Parathyroid adenoma (tissue), 2 donors: ENCODE data around the gene MUC6.

ENCODE experiments used
- H2AFZ ChIP-seq: fragments of 300-600 bp; sonication (generic); one replicate; pipeline ENCODE4 v1.7.0; 2017; ENCODE audit warnings: antibody characterized with exemption, mild to moderate bottlenecking
- H3K27ac ChIP-seq: fragments of 300-600 bp; sonication (generic); one replicate; pipeline ENCODE4 v1.7.0; 2017
- H3K27me3 ChIP-seq: fragments of 300-600 bp; sonication (generic); one replicate; pipeline ENCODE4 v1.7.0; 2017; ENCODE audit warnings: low read length; ENCODE audit not compliant: control insufficient read depth, insufficient read depth
- H3K36me3 ChIP-seq: fragments of 300-600 bp; sonication (generic); one replicate; pipeline ENCODE4 v1.7.0; 2017; ENCODE audit warnings: low read length; ENCODE audit not compliant: control insufficient read depth, insufficient read depth
- H3K4me1 ChIP-seq: fragments of 300-600 bp; sonication (generic); one replicate; pipeline ENCODE4 v1.7.0; 2017; ENCODE audit warnings: control low read depth
- H3K4me2 ChIP-seq: fragments of 300-600 bp; sonication (generic); one replicate; pipeline ENCODE4 v1.7.0; 2017; ENCODE audit warnings: low read length
- H3K4me3 ChIP-seq: fragments of 300-600 bp; sonication (generic); one replicate; pipeline ENCODE4 v1.7.0; 2017; ENCODE audit warnings: low read depth, low read length
- H3K79me2 ChIP-seq: fragments of 300-600 bp; sonication (generic); one replicate; pipeline ENCODE4 v1.7.0; 2017; ENCODE audit warnings: control low read depth
- H3K9ac ChIP-seq: fragments of 300-600 bp; sonication (generic); one replicate; pipeline ENCODE4 v1.7.0; 2017; ENCODE audit warnings: mild to moderate bottlenecking
- H3K9me3 ChIP-seq: fragments of 300-600 bp; sonication (generic); one replicate; pipeline ENCODE4 v1.7.0; 2017; ENCODE audit warnings: low read length; ENCODE audit not compliant: control insufficient read depth
- CTCF ChIP-seq: fragments of 300-600 bp; sonication (generic); IDR thresholded peaks from one replicate; pipeline ENCODE4 v1.7.0; 2017; ENCODE audit warnings: antibody characterized with exemption, mild to moderate bottlenecking
- donor health status: primary hyperparathyroidism.

MUC6 gene

GRCh38 chr11:1036303-1036923 is at the start of gene MUC6:
Gene MUC6 (minus strand): TSS chr11:1036718. CDS start chr11:1036655, 63 bp downstream.
- no peak within 1 kb of the TSS for H3K4me3 ChIP-seq
- H3K27ac ChIP-seq: no peak within 1 kb of the TSS
- H3K4me1 ChIP-seq: no peaks in the 10 kb centered on the region
- H3K27me3 ChIP-seq: no peaks in the 10 kb centered on the region
- no peak within 1 kb of the TSS for H3K9ac ChIP-seq
- H2AFZ ChIP-seq: no peak within 1 kb of the TSS
- H3K36me3 ChIP-seq: no peaks in the 10 kb centered on the region
- no peak within 1 kb of the TSS for H3K4me2 ChIP-seq
- TF ChIP-seq CTCF: no peak
- no peaks in the 10 kb centered on the region for H3K79me2 ChIP-seq
- H3K9me3 ChIP-seq: no peaks in the 10 kb centered on the region

GRCh38 chr11:1085440-1086170 is 49.1 kb upstream of the MUC6 start:
- Histone ChIP-seq H3K9me3 (no peaks in the 10 kb centered on the region), H3K27ac (no peak overlapping the region), H3K4me1 (no peaks in the 10 kb centered on the region), H2AFZ (no peak overlapping the region), H3K4me3 (no peak overlapping the region), H3K9ac (no peak overlapping the region), H3K36me3 (no peaks in the 10 kb centered on the region), H3K27me3 (no peaks in the 10 kb centered on the region), H3K79me2 (no peaks in the 10 kb centered on the region), H3K4me2 (no peak overlapping the region)
- no peak for TF ChIP-seq CTCF

- Histone ChIP-seq H3K79me2 (no peaks in the 10 kb centered on the region), H3K27me3 (no peaks in the 10 kb centered on the region), H3K4me2 (no peak overlapping the region), H3K9me3 (no peaks in the 10 kb centered on the region), H2AFZ (no peak overlapping the region), H3K4me3 (no peak overlapping the region), H3K27ac (no peak overlapping the region), H3K36me3 (no peaks in the 10 kb centered on the region), H3K9ac (no peak overlapping the region), H3K4me1 (no peaks in the 10 kb centered on the region)
- TF ChIP-seq CTCF: no peak
These were observed 48.3 kb upstream of the MUC6 start for GRCh38 chr11:1084561-1085439.

- Histone ChIP-seq H3K9me3 (no peaks in the 10 kb centered on the region), H3K27ac (no peak overlapping the region), H3K9ac (no peak overlapping the region), H3K4me2 (no peak overlapping the region), H3K36me3 (no peaks in the 10 kb centered on the region), H3K4me1 (no peaks in the 10 kb centered on the region), H3K27me3 (no peaks in the 10 kb centered on the region), H3K79me2 (no peaks in the 10 kb centered on the region), H2AFZ (no peak overlapping the region), H3K4me3 (no peak overlapping the region)
- TF ChIP-seq CTCF: no peak
These were observed 47.4 kb upstream of the MUC6 start for GRCh38 chr11:1083621-1084551.
